HG02623 (cell line): ENCODE data around the gene VSIG10L.

Experiments
- ATAC-seq: cut with Tn5 transposase; IDR thresholded peaks from one replicate; pipeline ENCODE4 v1.9.1; 2021; ENCODE audit warnings: moderate library complexity; ENCODE audit not compliant: unreplicated experiment

Gene VSIG10L

GRCh38 chr19:51365965-51366388 is 24.0 kb upstream of the VSIG10L start, which contains the start of gene ETFB:
ETFB (minus strand) TSS chr19:51366388; CDS start chr19:51366326, 62 bp downstream.
- ATAC-seq = no peak

- ATAC-seq = no peak
Observed at GRCh38 chr19:51365211-51365964, 23.4 kb upstream of the VSIG10L start.

- no peak for ATAC-seq
Observed at GRCh38 chr19:51364200-51365106, 22.5 kb upstream of the VSIG10L start.

- no peak for ATAC-seq
Observed at GRCh38 chr19:51361239-51361638, 19.3 kb upstream of the VSIG10L start.

GRCh38 chr19:51359294-51359693 is 17.4 kb upstream of the VSIG10L start:
- no peak for ATAC-seq

GRCh38 chr19:51357952-51358351 is 16.0 kb upstream of the VSIG10L start:
- ATAC-seq = no peak

GRCh38 chr19:51356159-51356801 is 14.3 kb upstream of the VSIG10L start:
- ATAC-seq = no peak

GRCh38 chr19:51354742-51355148 is 12.8 kb upstream of the VSIG10L start:
- ATAC-seq = no peak

GRCh38 chr19:51354103-51354741 is 12.3 kb upstream of the VSIG10L start:
- no peak for ATAC-seq

- ATAC-seq = no peak
Observed at GRCh38 chr19:51352783-51353360, 10.9 kb upstream of the VSIG10L start.

GRCh38 chr19:51351266-51351990 is 9.5 kb upstream of the VSIG10L start:
- ATAC-seq = no peak

- ATAC-seq = no peak
Observed at GRCh38 chr19:51347209-51347928, 5.4 kb upstream of the VSIG10L start.

GRCh38 chr19:51346742-51347141 is 4.8 kb upstream of the VSIG10L start:
- no peak for ATAC-seq

GRCh38 chr19:51345076-51345620 is 3.2 kb upstream of the VSIG10L start:
- ATAC-seq = no peak

- no peak for ATAC-seq
Observed at GRCh38 chr19:51342631-51343569, 961 bp upstream of the VSIG10L start.

- no peak for ATAC-seq
Observed at GRCh38 chr19:51341066-51341465, 873 bp downstream of the VSIG10L start.

GRCh38 chr19:51339687-51340656 is 2.0 kb downstream of the VSIG10L start:
- peak; percentile 55 for ATAC-seq
